ENCODE results near the gene CEP170B. TPM values are rescaled to one million over a fixed set of nuclear protein-coding genes. Genes with fewer than 3 reads are reported as not detected.

CEP170B gene
- total RNA-seq, 1 donor from 2014 or later: 28.1 TPM

Other genes starting within 250 kb of the CEP170B start
- 28.4 TPM for gene INF2, start 175.7 kb upstream of the CEP170B start, total RNA-seq
- 5.7 TPM for gene ADSS1, start 141.0 kb upstream of the CEP170B start, total RNA-seq
- gene SIVA1, start 112.1 kb upstream of the CEP170B start, total RNA-seq: 51.6 TPM
- 57.3 TPM for gene AKT1, start 69.5 kb upstream of the CEP170B start, total RNA-seq
- 6.4 TPM for gene ZBTB42, start 64.2 kb upstream of the CEP170B start, total RNA-seq
- gene PLD4, start 59.6 kb downstream of the CEP170B start, total RNA-seq: 0.80 TPM
- gene AHNAK2, start 113.1 kb downstream of the CEP170B start, total RNA-seq: 184 TPM
- gene CLBA1, start 120.5 kb downstream of the CEP170B start, total RNA-seq: 8.2 TPM
- 21.8 TPM for gene CDCA4, start 155.8 kb downstream of the CEP170B start, total RNA-seq
- 0.36 TPM for gene GPR132, start 200.2 kb downstream of the CEP170B start, total RNA-seq

Measured in esophagus mucosa (tissue), 1 donor.